HG03457 (cell line): Measurements from ENCODE around the gene POTEF.
"Not testable (repeated sequence)": the region's sequence is repeated elsewhere in the genome, so short reads cannot be mapped to it uniquely, and the experiment has no call there.

Source experiments
- ATAC-seq: cut with Tn5 transposase; IDR thresholded peaks from one replicate; pipeline ENCODE4 v1.9.1; 2021; ENCODE audit warnings: moderate number of reproducible peaks; ENCODE audit not compliant: unreplicated experiment

POTEF gene

GRCh38 chr2:130135692-130136541, 6.9 kb upstream of the POTEF start:
- ATAC-seq = no peak

GRCh38 chr2:130128464-130128863, 558 bp downstream of the POTEF start:
- ATAC-seq = not testable (repeated sequence)

GRCh38 chr2:130127726-130128125, 1.3 kb downstream of the POTEF start:
- ATAC-seq = not testable (repeated sequence)

GRCh38 chr2:130120924-130121323, 8.1 kb downstream of the POTEF start:
- ATAC-seq = not testable (repeated sequence)

DNA sequence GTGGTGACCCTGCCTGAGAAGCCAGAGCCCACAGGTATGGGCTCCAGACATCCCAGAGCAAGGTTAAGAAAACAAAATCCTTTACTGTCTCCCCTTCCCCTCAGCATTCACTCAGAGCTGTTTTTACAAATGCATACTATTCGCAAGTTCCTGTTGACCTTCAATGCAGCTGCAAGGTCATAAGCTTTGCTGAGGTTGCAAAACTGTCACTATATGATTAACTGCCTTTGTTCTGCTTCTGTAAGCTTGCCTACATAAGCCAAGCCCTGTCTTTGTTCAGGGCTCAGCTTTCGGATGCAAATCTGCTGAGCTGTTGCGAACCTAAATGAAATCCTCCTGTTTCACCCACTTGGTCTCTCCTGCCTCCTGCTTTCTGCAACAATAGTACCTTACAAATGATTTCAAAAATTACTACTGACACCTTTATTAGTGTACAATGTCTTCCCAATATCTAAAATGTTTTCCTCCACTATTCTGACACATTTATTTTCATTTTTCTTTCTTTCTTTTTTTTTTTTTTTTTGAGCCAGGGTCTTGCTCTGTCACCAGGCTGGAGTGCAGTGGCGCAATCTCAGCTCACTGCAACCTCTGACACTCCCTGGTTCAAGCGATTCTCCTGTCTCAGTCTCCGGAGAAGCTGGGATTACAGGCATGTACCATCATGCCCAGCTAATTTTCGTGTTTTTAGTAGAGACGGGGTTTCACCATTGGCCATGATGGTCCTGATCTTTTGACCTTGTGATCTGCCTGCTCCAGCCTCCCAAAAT, 26.2 kb downstream of the POTEF start:
- not testable (repeated sequence) for ATAC-seq

DNA sequence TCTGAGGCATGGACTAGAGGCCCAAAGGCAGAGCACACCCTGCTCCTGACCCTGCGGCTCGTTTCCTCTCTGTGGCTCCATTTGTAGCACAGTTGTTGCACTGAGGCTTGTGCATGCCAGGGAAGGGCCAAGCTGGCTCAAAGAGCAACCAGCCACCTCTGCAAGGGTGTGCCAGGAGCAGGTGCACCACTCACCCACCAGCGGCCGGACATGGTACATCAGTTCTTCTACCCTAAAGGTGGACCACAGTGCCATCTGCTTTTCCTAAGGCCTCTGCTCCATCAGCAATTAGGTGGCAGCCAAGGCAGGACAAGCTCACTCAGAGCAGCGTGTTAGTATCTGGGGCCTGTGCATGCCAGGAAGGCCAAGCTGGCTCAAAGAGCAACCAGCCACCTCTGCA, 66.4 kb downstream of the POTEF start:
- ATAC-seq = not testable (repeated sequence)

DNA sequence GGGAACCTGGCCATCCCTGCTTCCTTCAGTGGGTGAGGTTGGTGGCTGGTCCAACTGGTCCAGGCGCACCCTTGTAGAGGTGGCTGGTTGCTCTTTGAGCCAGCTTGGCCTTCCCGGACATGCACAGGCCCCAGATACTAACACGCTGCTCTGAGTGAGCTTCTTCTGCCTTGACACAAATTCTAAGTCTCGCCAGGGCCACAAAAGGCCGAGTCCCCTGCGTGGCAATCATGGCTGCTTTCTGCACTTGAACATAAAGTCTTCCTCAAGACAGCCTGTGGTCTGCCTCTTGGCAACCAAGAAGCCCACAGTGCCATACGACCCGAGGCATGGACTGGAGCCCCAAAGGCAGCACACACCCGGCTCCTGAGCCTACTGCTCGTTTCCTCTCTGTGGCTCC, 69.0 kb downstream of the POTEF start:
- not testable (repeated sequence) for ATAC-seq

DNA sequence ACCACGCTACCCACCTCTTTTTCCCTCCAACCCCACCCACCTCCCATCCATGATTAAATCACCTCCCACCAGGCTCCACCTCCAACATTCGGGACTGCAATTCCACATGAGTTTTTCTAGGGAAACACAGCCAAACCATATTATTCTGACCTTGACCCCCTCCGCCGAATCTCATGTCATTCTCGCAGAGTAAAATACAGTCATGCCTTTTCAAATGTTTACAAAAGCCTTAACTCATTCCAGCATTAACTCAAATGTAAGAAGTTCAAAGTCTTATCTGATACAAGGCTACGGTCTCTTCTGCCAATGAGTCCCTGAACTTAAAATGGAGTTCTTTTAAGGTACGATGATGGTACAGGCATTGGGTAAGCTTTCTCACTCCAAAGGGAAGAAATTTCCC, 72.7 kb downstream of the POTEF start:
- not testable (repeated sequence) for ATAC-seq

GRCh38 chr2:130053217-130053911, 75.7 kb downstream of the POTEF start:
- not testable (repeated sequence) for ATAC-seq

DNA sequence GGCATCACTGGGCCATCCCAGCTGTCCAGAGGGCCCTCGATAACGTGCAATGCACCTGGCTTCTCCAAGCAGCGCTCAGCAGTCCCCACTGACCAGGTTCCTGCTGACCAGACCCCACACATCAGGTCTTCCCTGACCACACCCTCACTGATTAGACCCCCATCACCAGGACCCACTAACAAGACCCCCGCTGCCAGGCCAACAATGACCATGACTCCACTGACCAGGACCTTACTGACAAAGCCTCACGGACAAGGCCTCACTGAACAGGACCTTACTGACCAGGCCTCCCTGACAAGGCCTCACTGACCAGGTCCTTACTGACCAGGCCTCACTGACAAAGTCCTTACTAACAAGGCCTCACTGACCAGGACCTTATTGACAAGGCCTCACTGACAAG, 76.6 kb downstream of the POTEF start:
- ATAC-seq = not testable (repeated sequence)

DNA sequence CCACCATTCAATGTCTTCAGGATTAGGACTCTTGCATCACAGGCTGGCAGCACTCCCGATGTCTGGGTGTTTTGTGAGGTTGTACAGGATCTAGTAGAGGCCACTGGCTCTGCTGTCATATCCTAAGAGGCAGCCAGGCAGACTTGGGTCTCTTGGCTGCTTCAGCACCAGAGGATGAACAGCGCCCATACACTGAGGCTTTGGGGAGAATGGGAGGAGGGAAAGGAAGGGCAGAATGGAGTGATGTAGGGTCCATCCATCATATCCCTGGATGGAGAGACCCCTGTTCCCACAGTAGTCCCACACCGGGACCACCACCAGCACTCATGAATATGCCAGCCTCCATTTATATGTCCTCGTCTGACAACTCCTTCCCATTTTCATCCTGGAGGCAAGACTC, 80.6 kb downstream of the POTEF start:
- not testable (repeated sequence) for ATAC-seq

- ATAC-seq = not testable (repeated sequence)
These were observed 90.8 kb downstream of the POTEF start for GRCh38 chr2:130038265-130038603.

GRCh38 chr2:130025931-130026330, 103.1 kb downstream of the POTEF start:
- ATAC-seq = not testable (repeated sequence)
